Measurements from ENCODE around the gene TASL.

DNA sequence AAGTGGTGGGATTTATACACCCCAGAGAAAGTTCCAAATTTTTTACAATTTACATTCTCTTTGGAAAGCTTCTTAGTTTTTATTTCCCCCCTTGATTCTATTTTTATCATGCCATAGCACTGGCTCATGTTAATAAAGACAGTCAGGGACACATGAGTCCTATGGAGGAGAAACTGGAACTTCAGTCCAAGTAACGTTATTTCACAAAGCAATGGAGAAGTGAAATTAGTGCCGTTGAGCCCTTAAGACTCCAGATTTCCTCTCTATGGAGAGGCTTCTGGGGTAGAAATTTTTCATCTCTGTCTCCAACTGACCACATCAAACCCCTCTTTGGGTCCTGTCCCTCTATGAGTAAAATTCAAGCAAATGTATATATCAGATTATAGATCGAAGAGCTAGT is 12.8 kb upstream of the TASL start:
- TF ChIP-seq, protein P1, sequence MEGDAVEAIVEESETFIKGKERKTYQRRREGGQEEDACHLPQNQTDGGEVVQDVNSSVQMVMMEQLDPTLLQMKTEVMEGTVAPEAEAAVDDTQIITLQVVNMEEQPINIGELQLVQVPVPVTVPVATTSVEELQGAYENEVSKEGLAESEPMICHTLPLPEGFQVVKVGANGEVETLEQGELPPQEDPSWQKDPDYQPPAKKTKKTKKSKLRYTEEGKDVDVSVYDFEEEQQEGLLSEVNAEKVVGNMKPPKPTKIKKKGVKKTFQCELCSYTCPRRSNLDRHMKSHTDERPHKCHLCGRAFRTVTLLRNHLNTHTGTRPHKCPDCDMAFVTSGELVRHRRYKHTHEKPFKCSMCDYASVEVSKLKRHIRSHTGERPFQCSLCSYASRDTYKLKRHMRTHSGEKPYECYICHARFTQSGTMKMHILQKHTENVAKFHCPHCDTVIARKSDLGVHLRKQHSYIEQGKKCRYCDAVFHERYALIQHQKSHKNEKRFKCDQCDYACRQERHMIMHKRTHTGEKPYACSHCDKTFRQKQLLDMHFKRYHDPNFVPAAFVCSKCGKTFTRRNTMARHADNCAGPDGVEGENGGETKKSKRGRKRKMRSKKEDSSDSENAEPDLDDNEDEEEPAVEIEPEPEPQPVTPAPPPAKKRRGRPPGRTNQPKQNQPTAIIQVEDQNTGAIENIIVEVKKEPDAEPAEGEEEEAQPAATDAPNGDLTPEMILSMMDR (IDR thresholded peaks at IDR 0.05 in 8 of 11, conservative IDR thresholded peaks at IDR 0.05 in 3 of 11): no peak
- TF ChIP-seq POLR2A (IDR thresholded peaks at IDR 0.05) (no peak), POLR2AphosphoS5 (IDR thresholded peaks at IDR 0.05) (no peak)

All from spleen (tissue), 7 donors.